ENCODE data around the gene RAB20. TPM values are rescaled to one million over a fixed set of nuclear protein-coding genes. Genes with fewer than 3 reads are reported as not detected.

RAB20 gene
- total RNA-seq, 6 experiments from 2014 or later: 12.5 to 47.2 (median 36.3) TPM

DNA sequence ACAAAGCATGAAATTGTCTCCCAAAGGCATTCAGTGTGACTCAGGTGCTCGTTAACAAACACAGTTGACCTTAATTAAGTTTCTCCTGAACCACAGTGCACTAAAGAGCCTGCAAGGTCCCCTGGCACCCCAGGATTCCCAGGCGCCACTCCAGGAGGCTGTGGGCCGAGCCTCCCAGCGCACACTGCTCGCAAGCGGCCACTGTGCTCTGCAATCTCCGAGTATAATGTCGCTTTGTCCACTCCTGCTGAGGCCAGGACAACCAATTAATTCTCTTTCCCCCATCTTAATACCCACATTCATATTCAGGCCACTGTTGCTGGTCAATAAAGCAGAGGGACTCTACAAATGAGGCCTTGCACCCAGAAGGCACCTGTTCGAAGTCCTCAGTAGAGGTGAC, 8.8 kb downstream of the RAB20 start:
- H3K4me1 ChIP-seq: peaks cover 0 to 47% (median 11%) of the 10 kb centered on the region in 4 donors
- peaks cover 0 to 3% (median 0%) of the 10 kb centered on the region in 4 donors for H3K36me3 ChIP-seq
- no peaks in the 10 kb centered on the region for H3K27me3 ChIP-seq
- no peak for ATAC-seq
- intact Hi-C loops (cut with DNase I): no loop called here
- DNase-seq: no peak
- TF ChIP-seq, protein P1, sequence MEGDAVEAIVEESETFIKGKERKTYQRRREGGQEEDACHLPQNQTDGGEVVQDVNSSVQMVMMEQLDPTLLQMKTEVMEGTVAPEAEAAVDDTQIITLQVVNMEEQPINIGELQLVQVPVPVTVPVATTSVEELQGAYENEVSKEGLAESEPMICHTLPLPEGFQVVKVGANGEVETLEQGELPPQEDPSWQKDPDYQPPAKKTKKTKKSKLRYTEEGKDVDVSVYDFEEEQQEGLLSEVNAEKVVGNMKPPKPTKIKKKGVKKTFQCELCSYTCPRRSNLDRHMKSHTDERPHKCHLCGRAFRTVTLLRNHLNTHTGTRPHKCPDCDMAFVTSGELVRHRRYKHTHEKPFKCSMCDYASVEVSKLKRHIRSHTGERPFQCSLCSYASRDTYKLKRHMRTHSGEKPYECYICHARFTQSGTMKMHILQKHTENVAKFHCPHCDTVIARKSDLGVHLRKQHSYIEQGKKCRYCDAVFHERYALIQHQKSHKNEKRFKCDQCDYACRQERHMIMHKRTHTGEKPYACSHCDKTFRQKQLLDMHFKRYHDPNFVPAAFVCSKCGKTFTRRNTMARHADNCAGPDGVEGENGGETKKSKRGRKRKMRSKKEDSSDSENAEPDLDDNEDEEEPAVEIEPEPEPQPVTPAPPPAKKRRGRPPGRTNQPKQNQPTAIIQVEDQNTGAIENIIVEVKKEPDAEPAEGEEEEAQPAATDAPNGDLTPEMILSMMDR (IDR thresholded peaks at IDR 0.05): no peak
- TF ChIP-seq POLR2A (IDR thresholded peaks at IDR 0.05): no peak
- H3K4me3 ChIP-seq: no peak overlapping the region
- 84% methylated on average over 6 of the region's 9 CpGs for WGBS (ENCODE audit: insufficient coverage, low coverage, low lambda C conversion rate, missing lambda C conversion rate)
- no peaks in the 10 kb centered on the region for H3K9me3 ChIP-seq
- H3K27ac ChIP-seq: no peak overlapping the region

- H3K9me3 ChIP-seq: no peaks in the 10 kb centered on the region
- 63% methylated on average over 9 of the region's 11 CpGs for WGBS (ENCODE audit: insufficient coverage, low coverage, low lambda C conversion rate, missing lambda C conversion rate)
- peaks cover 0 to 46% (median 10%) of the 10 kb centered on the region in 4 donors for H3K4me1 ChIP-seq
- ATAC-seq (no peak), DNase-seq (no peak)
- intact Hi-C loops (cut with DNase I): no loop called here
- no peaks in the 10 kb centered on the region for H3K36me3 ChIP-seq
- TF ChIP-seq, protein P1 (IDR thresholded peaks at IDR 0.05): no peak
- no peak for TF ChIP-seq POLR2A (IDR thresholded peaks at IDR 0.05)
- no peak overlapping the region for H3K4me3 ChIP-seq
- H3K27ac ChIP-seq: no peak overlapping the region
- H3K27me3 ChIP-seq: no peaks in the 10 kb centered on the region
These were observed 10.2 kb downstream of the RAB20 start for GRCh38 chr13:110551284-110551683.

GRCh38 chr13:110549795-110550160, 11.7 kb downstream of the RAB20 start:
- intact Hi-C loops (cut with DNase I): no loop called here
- ATAC-seq (no peak), DNase-seq (no peak)
- Histone ChIP-seq H3K36me3 (no peaks in the 10 kb centered on the region), H3K4me3 (no peak overlapping the region), H3K27ac (peak overlapping the region in 1 of 3 donors; percentile 49), H3K4me1 (peaks cover 0 to 35% (median 5%) of the 10 kb centered on the region in 4 donors), H3K9me3 (no peaks in the 10 kb centered on the region), H3K27me3 (no peaks in the 10 kb centered on the region)
- TF ChIP-seq POLR2A (IDR thresholded peaks at IDR 0.05): no peak
- TF ChIP-seq, protein P1 (IDR thresholded peaks at IDR 0.05): no peak
- 86% methylated on average over 9 of the region's 11 CpGs for WGBS (ENCODE audit: insufficient coverage, low coverage, low lambda C conversion rate, missing lambda C conversion rate)

GRCh38 chr13:110548891-110549794, 12.4 kb downstream of the RAB20 start:
- H3K9me3 ChIP-seq: no peaks in the 10 kb centered on the region
- H3K4me1 ChIP-seq: peaks cover 0 to 29% (median 4%) of the 10 kb centered on the region in 4 donors
- ATAC-seq (peak in 3 of 4 donors; percentile 5 to 7 (median 5)), DNase-seq (no peak)
- intact Hi-C loops (cut with DNase I): no loop called here
- H3K4me3 ChIP-seq: no peak overlapping the region
- no peaks in the 10 kb centered on the region for H3K27me3 ChIP-seq
- H3K27ac ChIP-seq: peak overlapping the region in 2 of 3 donors; percentile 11 to 49
- TF ChIP-seq, protein P1 (IDR thresholded peaks at IDR 0.05): no peak
- TF ChIP-seq POLR2A (IDR thresholded peaks at IDR 0.05): no peak
- H3K36me3 ChIP-seq: no peaks in the 10 kb centered on the region
- WGBS (ENCODE audit: insufficient coverage, low coverage, low lambda C conversion rate, missing lambda C conversion rate): 49% methylated on average over 7 of the region's 7 CpGs
